HFFc6 (cell line): Measurements from ENCODE around the gene CCBE1. TPM values are rescaled to one million over a fixed set of nuclear protein-coding genes. Genes with fewer than 3 reads are reported as not detected.
A peak's percentile ranks its signal among the peaks of the same experiment; 100 is the strongest.

Experiments used
- DNase-seq: peaks from one replicate; pipeline ENCODE4 v3.0.0-alpha.2; 2018
- H3K27ac Mint-ChIP-seq: 2 replicates; pipeline ENCODE4 v1.8.0; 2020; ENCODE audit warnings: mild to moderate bottlenecking, mixed read lengths
- H3K27me3 Mint-ChIP-seq: 2 replicates; pipeline ENCODE4 v1.8.0; 2021; ENCODE audit warnings: mild to moderate bottlenecking, moderate library complexity, mixed read lengths; ENCODE audit not compliant: insufficient read depth
- H3K36me3 Mint-ChIP-seq: 2 replicates; pipeline ENCODE4 v1.8.0; 2021; ENCODE audit warnings: low read depth, mixed read lengths
- H3K4me1 Mint-ChIP-seq: 2 replicates; pipeline ENCODE4 v1.8.0; 2020; ENCODE audit warnings: low read depth, mixed read lengths
- H3K4me3 Mint-ChIP-seq: 2 replicates; pipeline ENCODE4 v1.8.0; 2020; ENCODE audit warnings: mild to moderate bottlenecking, moderate library complexity, mixed read lengths
- H3K9me3 Mint-ChIP-seq: 2 replicates; pipeline ENCODE4 v1.8.0; 2020; ENCODE audit warnings: mild to moderate bottlenecking, mixed read lengths
- CTCF ChIP-seq: fragments of 200-600 bp; sonication (generic); IDR thresholded peaks from 2 replicates; pipeline ENCODE4 v1.5.0; 2021; ENCODE audit warnings: antibody characterized with exemption, mild to moderate bottlenecking
- total RNA-seq, 6 experiments: library from RNA; stranded (reverse); fragmentation: NEBNext Ultra II Directional; extraction: Animal tissue kit (Norgen Biotek cat#: 25700); gene quantifications; 2 replicates in 1 of 6; 3 replicates in 5 of 6; pipeline ENCODE4 v1.2.3, GENCODE V29; 2021

CCBE1 gene
- total RNA-seq, 6 experiments from 2014 or later = 161 to 223 (median 206) TPM

- peaks cover 69% of the 10 kb centered on the region for H3K4me1 Mint-ChIP-seq
- H3K4me3 Mint-ChIP-seq = 0 out of 2 replicates have a peak overlapping the region, but pooled peaks have one; percentile 5
- H3K9me3 Mint-ChIP-seq = no peaks in the 10 kb centered on the region
- H3K27me3 Mint-ChIP-seq = peaks cover 3% of the 10 kb centered on the region
- TF ChIP-seq CTCF = no peak
- peak; percentile 61 for DNase-seq
- peaks cover 30% of the 10 kb centered on the region for H3K36me3 Mint-ChIP-seq
- H3K27ac Mint-ChIP-seq = no peak overlapping the region
Measured at GRCh38 chr18:59555995-59556659, 141.1 kb downstream of the CCBE1 start.

- Mint-ChIP-seq H3K4me3 (no peak overlapping the region), H3K9me3 (no peaks in the 10 kb centered on the region), H3K27me3 (no peaks in the 10 kb centered on the region; the same call in 1 of the 2 replicates), H3K27ac (no peak overlapping the region), H3K36me3 (peaks cover 30% of the 10 kb centered on the region), H3K4me1 (peaks cover 65% of the 10 kb centered on the region)
- no peak for DNase-seq
- no peak for TF ChIP-seq CTCF
Measured at GRCh38 chr18:59554796-59555335, 142.4 kb downstream of the CCBE1 start.

GRCh38 chr18:59553273-59553870 is 143.9 kb downstream of the CCBE1 start:
- Mint-ChIP-seq H3K27ac (no peak overlapping the region), H3K4me1 (peaks cover 72% of the 10 kb centered on the region), H3K36me3 (peaks cover 25% of the 10 kb centered on the region), H3K4me3 (no peak overlapping the region), H3K9me3 (no peaks in the 10 kb centered on the region), H3K27me3 (no peaks in the 10 kb centered on the region; the same call in 1 of the 2 replicates)
- no peak for TF ChIP-seq CTCF
- no peak for DNase-seq

- no peaks in the 10 kb centered on the region for H3K9me3 Mint-ChIP-seq
- no peak overlapping the region for H3K27ac Mint-ChIP-seq
- no peaks in the 10 kb centered on the region; the same call in 1 of the 2 replicates for H3K27me3 Mint-ChIP-seq
- TF ChIP-seq CTCF = no peak
- H3K36me3 Mint-ChIP-seq = peaks cover 20% of the 10 kb centered on the region
- H3K4me1 Mint-ChIP-seq = peaks cover 72% of the 10 kb centered on the region
- no peak overlapping the region for H3K4me3 Mint-ChIP-seq
- no peak for DNase-seq
Measured at GRCh38 chr18:59551902-59552635, 145.2 kb downstream of the CCBE1 start.

GRCh38 chr18:59550174-59550516 is 147.1 kb downstream of the CCBE1 start:
- Mint-ChIP-seq H3K4me3 (no peak overlapping the region), H3K27me3 (no peaks in the 10 kb centered on the region; the same call in 1 of the 2 replicates), H3K9me3 (no peaks in the 10 kb centered on the region), H3K4me1 (peaks cover 72% of the 10 kb centered on the region), H3K36me3 (peaks cover 15% of the 10 kb centered on the region), H3K27ac (no peak overlapping the region)
- TF ChIP-seq CTCF = no peak
- no peak for DNase-seq
